Mucosa of rectum (tissue), 2 donors: ENCODE measurements around the gene EVI2B.
"Not testable (repeated sequence)": the region's sequence is repeated elsewhere in the genome, so short reads cannot be mapped to it uniquely, and the experiment has no call there.

Experiments used
- H3K27ac ChIP-seq, 2 donors: one replicate each; pipeline ENCODE4 v1.7.0; 2013; ENCODE audit warnings: inconsistent platforms in 2 of 2, low read depth in 2 of 2, low read length in 2 of 2
- H3K27me3 ChIP-seq, 2 donors: one replicate each; pipeline ENCODE4 v1.7.0; 2013; ENCODE audit warnings: low read length in 2 of 2; ENCODE audit not compliant: control insufficient read depth in 2 of 2, insufficient read depth in 2 of 2
- H3K36me3 ChIP-seq, 2 donors: one replicate each; pipeline ENCODE4 v1.7.0; 2013; ENCODE audit warnings: low read length in 2 of 2; ENCODE audit not compliant: control insufficient read depth in 2 of 2, insufficient read depth in 2 of 2
- H3K4me1 ChIP-seq, 2 donors: one replicate each; pipeline ENCODE4 v1.7.0; 2013; ENCODE audit warnings: low read length in 2 of 2, mild to moderate bottlenecking in 1 of 2; ENCODE audit not compliant: control insufficient read depth in 2 of 2, insufficient read depth in 2 of 2
- H3K4me3 ChIP-seq, 2 donors: one replicate each; pipeline ENCODE4 v1.7.0; 2013; ENCODE audit warnings: low read length in 2 of 2
- H3K9ac ChIP-seq, 2 donors: one replicate each; pipeline ENCODE4 v1.7.0; 2013; ENCODE audit warnings: low read length in 2 of 2, low read depth in 1 of 2, mild to moderate bottlenecking in 1 of 2
- H3K9me3 ChIP-seq, 2 donors: one replicate each; pipeline ENCODE4 v1.7.0; 2013; ENCODE audit warnings: low read length in 2 of 2; ENCODE audit not compliant: control insufficient read depth in 2 of 2
- donor health status: healthy.
- donor health status: Normal muscosa, but diverticular disease.

Gene EVI2B

GRCh38 chr17:31294820-31295488, 18.9 kb downstream of the EVI2B start:
- Histone ChIP-seq H3K4me3 (no peak overlapping the region), H3K36me3 (peaks cover 0 to 3% of the 10 kb centered on the region in 2 donors), H3K4me1 (peaks cover 0 to 4% of the 10 kb centered on the region in 2 donors), H3K9me3 (no peaks in the 10 kb centered on the region), H3K27ac (no peak overlapping the region), H3K9ac (no peak overlapping the region), H3K27me3 (no peaks in the 10 kb centered on the region)

- Histone ChIP-seq H3K9me3 (no peaks in the 10 kb centered on the region), H3K4me3 (no peak overlapping the region), H3K9ac (no peak overlapping the region), H3K36me3 (peaks cover 0 to 3% of the 10 kb centered on the region in 2 donors), H3K27ac (no peak overlapping the region), H3K4me1 (peaks cover 0 to 4% of the 10 kb centered on the region in 2 donors), H3K27me3 (no peaks in the 10 kb centered on the region)
These were observed 19.6 kb downstream of the EVI2B start for GRCh38 chr17:31294231-31294630.

GRCh38 chr17:31293581-31293980, 20.3 kb downstream of the EVI2B start:
- H3K4me1 ChIP-seq, result peaks cover 0 to 4% of the 10 kb centered on the region in 2 donors

GRCh38 chr17:31291820-31292219, 22.0 kb downstream of the EVI2B start:
- H3K4me3 ChIP-seq, result no peak overlapping the region
- H3K9ac ChIP-seq, result no peak overlapping the region
- H3K9me3 ChIP-seq, result no peaks in the 10 kb centered on the region
- no peak overlapping the region for H3K27ac ChIP-seq
- peaks cover 0 to 3% of the 10 kb centered on the region in 2 donors for H3K36me3 ChIP-seq
- H3K4me1 ChIP-seq, result peaks cover 0 to 4% of the 10 kb centered on the region in 2 donors
- H3K27me3 ChIP-seq, result no peaks in the 10 kb centered on the region

More at GRCh38 chr17:31293581-31293980, 20.3 kb downstream of the EVI2B start:
- no peaks in the 10 kb centered on the region for H3K9me3 ChIP-seq
- no peak overlapping the region for H3K27ac ChIP-seq
- H3K9ac ChIP-seq, result no peak overlapping the region
- H3K27me3 ChIP-seq, result no peaks in the 10 kb centered on the region
- no peak overlapping the region for H3K4me3 ChIP-seq
- H3K36me3 ChIP-seq, result peaks cover 0 to 3% of the 10 kb centered on the region in 2 donors

- H3K36me3 ChIP-seq, result peaks cover 0 to 1% of the 10 kb centered on the region in 2 donors
- peaks cover 0 to 4% of the 10 kb centered on the region in 2 donors for H3K4me1 ChIP-seq
- no peaks in the 10 kb centered on the region for H3K9me3 ChIP-seq
- no peaks in the 10 kb centered on the region for H3K27me3 ChIP-seq
- H3K27ac ChIP-seq, result no peak overlapping the region
- H3K4me3 ChIP-seq, result no peak overlapping the region
- H3K9ac ChIP-seq, result no peak overlapping the region
These were observed 24.1 kb downstream of the EVI2B start for GRCh38 chr17:31289790-31290189.

GRCh38 chr17:31287932-31288331, 25.9 kb downstream of the EVI2B start:
- H3K27ac ChIP-seq, H3K9ac ChIP-seq, H3K4me1 ChIP-seq, H3K9me3 ChIP-seq, H3K36me3 ChIP-seq, H3K27me3 ChIP-seq, H3K4me3 ChIP-seq: not testable (repeated sequence)

- Histone ChIP-seq H3K9ac (no peak overlapping the region), H3K27me3 (no peaks in the 10 kb centered on the region), H3K4me1 (peaks cover 0 to 4% of the 10 kb centered on the region in 2 donors), H3K36me3 (no peaks in the 10 kb centered on the region), H3K27ac (no peak overlapping the region), H3K9me3 (no peaks in the 10 kb centered on the region), H3K4me3 (no peak overlapping the region)
These were observed 27.3 kb downstream of the EVI2B start for GRCh38 chr17:31286587-31286986.

- no peaks in the 10 kb centered on the region for H3K4me1 ChIP-seq
- no peak overlapping the region for H3K4me3 ChIP-seq
- H3K9me3 ChIP-seq, result no peaks in the 10 kb centered on the region
- H3K27ac ChIP-seq, result no peak overlapping the region
- peaks cover 0 to 2% of the 10 kb centered on the region in 2 donors for H3K36me3 ChIP-seq
- H3K27me3 ChIP-seq, result no peaks in the 10 kb centered on the region
- no peak overlapping the region for H3K9ac ChIP-seq
These were observed 30.0 kb downstream of the EVI2B start for GRCh38 chr17:31283841-31284240.

- H3K9ac ChIP-seq, result no peak overlapping the region
- H3K36me3 ChIP-seq, result peaks cover 4 to 8% of the 10 kb centered on the region in 2 donors
- no peaks in the 10 kb centered on the region for H3K4me1 ChIP-seq
- H3K9me3 ChIP-seq, result no peaks in the 10 kb centered on the region
- H3K4me3 ChIP-seq, result no peak overlapping the region
- no peak overlapping the region for H3K27ac ChIP-seq
- H3K27me3 ChIP-seq, result no peaks in the 10 kb centered on the region
These were observed 32.8 kb downstream of the EVI2B start for GRCh38 chr17:31281061-31281460.

GRCh38 chr17:31279401-31279800, 34.5 kb downstream of the EVI2B start:
- no peak overlapping the region for H3K4me3 ChIP-seq
- H3K36me3 ChIP-seq, result peaks cover 4 to 8% of the 10 kb centered on the region in 2 donors
- H3K27ac ChIP-seq, result no peak overlapping the region

More at GRCh38 chr17:31279401-31279800, 34.5 kb downstream of the EVI2B start:
- H3K27me3 ChIP-seq, result no peaks in the 10 kb centered on the region
- H3K4me1 ChIP-seq, result no peaks in the 10 kb centered on the region
- H3K9me3 ChIP-seq, result no peaks in the 10 kb centered on the region
- H3K9ac ChIP-seq, result no peak overlapping the region
